Naive thymus-derived CD4-positive, alpha-beta T cell (primary cell): ENCODE results near the gene ZNF155. TPM values are rescaled to one million over a fixed set of nuclear protein-coding genes. Genes with fewer than 3 reads are reported as not detected.
A peak's percentile ranks its signal among the peaks of the same experiment; 100 is the strongest.
"Not testable (repeated sequence)": the region's sequence is repeated elsewhere in the genome, so short reads cannot be mapped to it uniquely, and the experiment has no call there.

Experiments
- ATAC-seq: fragments of 150-1000 bp; cut with Tn5 transposase; 2 replicates; pipeline ENCODE4 v1.10.0; 2021; ENCODE audit warnings: mild to moderate bottlenecking, moderate library complexity
- CTCF ChIA-PET: fragments of 350-600 bp; sonication (Branson Sonifier 250); formaldehyde crosslinking; loops from one replicate; lab custom pipeline; 2021; ENCODE audit warnings: antibody characterized with exemption; lab: Charles Lee
- POLR2A ChIA-PET: fragments of 350-600 bp; sonication (Branson Sonifier 250); formaldehyde crosslinking; loops from one replicate; lab custom pipeline; 2021; ENCODE audit warnings: antibody characterized with exemption, inconsistent platforms; lab: Charles Lee
- DNase-seq, 9 donors: peaks; one replicate each; pipeline versions ENCODE4 v3.0.0 to v3.0.0-alpha.2; 2020 to 2022; ENCODE audit warnings: mixed read lengths in 1 of 9
- H3K27ac ChIP-seq: one replicate; pipeline ENCODE4 v1.7.0; 2013; ENCODE audit warnings: mild to moderate bottlenecking, low read depth, low read length, moderate library complexity
- H3K27me3 ChIP-seq, 2 donors: one replicate each; pipeline ENCODE4 v1.7.0; 2013; ENCODE audit warnings: low read length in 2 of 2, mild to moderate bottlenecking in 2 of 2, moderate library complexity in 2 of 2; ENCODE audit not compliant: control insufficient read depth in 2 of 2, insufficient read depth in 2 of 2
- H3K36me3 ChIP-seq, 3 experiments: 1 replicate in 2 of 3; 2 replicates in 1 of 3; pipeline ENCODE4 v1.7.0; 2013; ENCODE audit warnings: low read length in 3 of 3, mild to moderate bottlenecking in 3 of 3, moderate library complexity in 1 of 3; ENCODE audit not compliant: insufficient read depth in 3 of 3, control insufficient read depth in 2 of 3
- H3K4me1 ChIP-seq, 2 donors: one replicate each; pipeline ENCODE4 v1.7.0; 2013; ENCODE audit warnings: low read length in 2 of 2, mild to moderate bottlenecking in 2 of 2, moderate library complexity in 1 of 2; ENCODE audit not compliant: control insufficient read depth in 2 of 2, insufficient read depth in 2 of 2
- H3K4me3 ChIP-seq: 2 replicates; pipeline ENCODE4 v1.7.0; 2013; ENCODE audit warnings: mild to moderate bottlenecking, low read length
- H3K9me3 ChIP-seq, 3 experiments: 1 replicate in 2 of 3; 2 replicates in 1 of 3; pipeline ENCODE4 v1.7.0; 2013; ENCODE audit warnings: low read length in 3 of 3; ENCODE audit not compliant: control insufficient read depth in 2 of 3
- H3K27ac Mint-ChIP-seq, 9 donors: one replicate each; pipeline ENCODE4 v1.8.0; 2020 to 2022; ENCODE audit warnings: mixed read lengths in 9 of 9, mild to moderate bottlenecking in 8 of 9, moderate library complexity in 5 of 9, inconsistent platforms in 2 of 9
- H3K27me3 Mint-ChIP-seq, 5 donors: one replicate each; pipeline ENCODE4 v1.8.0; 2021 to 2022; ENCODE audit warnings: mixed read lengths in 5 of 5, mild to moderate bottlenecking in 1 of 5
- H3K36me3 Mint-ChIP-seq, 5 donors: one replicate each; pipeline ENCODE4 v1.8.0; 2020 to 2022; ENCODE audit warnings: mixed read lengths in 5 of 5, mild to moderate bottlenecking in 3 of 5, inconsistent platforms in 1 of 5
- H3K4me1 Mint-ChIP-seq, 7 donors: one replicate each; pipeline ENCODE4 v1.8.0; 2020 to 2022; ENCODE audit warnings: mixed read lengths in 7 of 7, mild to moderate bottlenecking in 3 of 7, inconsistent platforms in 1 of 7
- H3K4me3 Mint-ChIP-seq, 10 donors: one replicate each; pipeline ENCODE4 v1.8.0; 2020 to 2022; ENCODE audit warnings: mild to moderate bottlenecking in 10 of 10, mixed read lengths in 10 of 10, moderate library complexity in 6 of 10, inconsistent platforms in 2 of 10
- H3K9me3 Mint-ChIP-seq, 11 donors: one replicate each; pipeline ENCODE4 v1.8.0; 2020 to 2022; ENCODE audit warnings: mixed read lengths in 11 of 11, mild to moderate bottlenecking in 4 of 11, inconsistent platforms in 1 of 11, moderate library complexity in 1 of 11
- intact Hi-C, 2 donors: fragments of 100-400 bp; cut with micrococcal nuclease; formaldehyde crosslinking; loops; one replicate each; pipeline ENCODE4 v1.15.1; 2023
- polyA plus RNA-seq, 2 donors: library from polyadenylated mRNA; unstranded; fragments of 300-500 nt; fragmentation: Illumina TruSeq; gene quantifications; one replicate each; pipeline ENCODE4 v1.2.3, GENCODE V29; 2021
- total RNA-seq, 6 experiments: library from RNA in 5 of 6; stranded (reverse) in 5 of 6; gene quantifications; 1 replicate in 5 of 6; 2 replicates in 1 of 6; pipeline ENCODE4 v1.2.3 and lab custom pipeline; 2021 to 2026

ZNF155 gene
- total and polyA plus RNA-seq, 7 experiments from 2014 or later: 0.99 to 13.3 (median 5.7) TPM

- peaks cover 0 to 4% (median 0%) of the 10 kb centered on the region in 7 donors for H3K4me1 Mint-ChIP-seq
- no peaks in the 10 kb centered on the region for H3K4me1 ChIP-seq
- peaks cover 0 to 43% (median 15%) of the 10 kb centered on the region in 5 donors for H3K27me3 Mint-ChIP-seq
- no peak for DNase-seq
- H3K4me3 Mint-ChIP-seq: no peak overlapping the region
- no peak for ATAC-seq
- H3K9me3 ChIP-seq: no peaks in the 10 kb centered on the region
- no peak overlapping the region for H3K4me3 ChIP-seq
- H3K9me3 Mint-ChIP-seq: peaks cover 0 to 57% (median 17%) of the 10 kb centered on the region in 11 donors
- intact Hi-C loops: no loop called here
- no peak overlapping the region for H3K27ac ChIP-seq
- POLR2A ChIA-PET: no interaction called here
- CTCF ChIA-PET: no interaction called here
- no peaks in the 10 kb centered on the region for H3K27me3 ChIP-seq
- H3K36me3 Mint-ChIP-seq: peaks cover 3 to 11% (median 3%) of the 10 kb centered on the region in 5 donors
- no peaks in the 10 kb centered on the region for H3K36me3 ChIP-seq
- H3K27ac Mint-ChIP-seq: no peak overlapping the region
Measured at GRCh38 chr19:43941209-43941608, 42.8 kb upstream of the ZNF155 start.

- H3K9me3 Mint-ChIP-seq: peaks cover 17 to 86% (median 42%) of the 10 kb centered on the region in 11 donors
Measured at GRCh38 chr19:43947412-43947811, 36.6 kb upstream of the ZNF155 start.

DNA sequence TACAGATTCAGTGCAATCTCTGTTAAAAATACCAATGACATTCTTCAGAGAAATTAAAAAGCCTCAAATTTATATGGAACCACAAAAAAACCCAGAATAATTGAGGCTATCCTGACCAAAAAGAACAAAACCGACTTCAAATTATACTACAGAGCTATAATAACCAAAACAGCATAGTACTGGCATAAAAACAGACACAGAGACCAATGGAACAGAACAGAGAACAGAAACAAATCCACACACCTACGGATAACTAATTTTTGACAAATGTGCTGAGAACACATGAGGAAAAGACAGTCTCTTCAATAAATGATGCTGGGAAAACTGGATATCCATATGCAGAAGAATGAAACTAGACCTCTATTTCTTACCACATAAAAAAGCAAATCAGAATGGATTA is 34.2 kb upstream of the ZNF155 start:
- H3K27ac Mint-ChIP-seq, H3K27me3 ChIP-seq, H3K36me3 ChIP-seq, H3K4me3 ChIP-seq, H3K27ac ChIP-seq, H3K9me3 ChIP-seq, DNase-seq, ATAC-seq, CTCF ChIA-PET, H3K4me1 ChIP-seq: not testable (repeated sequence)
- peak overlapping the region in 9 of 10 donors; percentile 5 to 72 (median 29) for H3K4me3 Mint-ChIP-seq
- peaks cover 6 to 17% (median 11%) of the 10 kb centered on the region in 7 donors for H3K4me1 Mint-ChIP-seq
- H3K9me3 Mint-ChIP-seq: peaks cover 18 to 73% (median 41%) of the 10 kb centered on the region in 11 donors
- POLR2A ChIA-PET: interaction anchor here (1.6 kb wide), 1 partner anchor 15 kb away, joined by 6 read pairs; the partner anchor contains the start of gene ZNF45
- peaks cover 13 to 33% (median 13%) of the 10 kb centered on the region in 5 donors for H3K36me3 Mint-ChIP-seq
- peaks cover 0 to 46% (median 25%) of the 10 kb centered on the region in 5 donors for H3K27me3 Mint-ChIP-seq
- intact Hi-C loops: loop anchor here in 1 of 2 donors (2.0 kb wide), 1 partner anchor 33 kb away; no protein-coding TSS in a partner anchor

More at GRCh38 chr19:43947412-43947811, 36.6 kb upstream of the ZNF155 start:
- H3K4me3 ChIP-seq, DNase-seq, CTCF ChIA-PET, H3K27ac Mint-ChIP-seq, H3K36me3 ChIP-seq, H3K27ac ChIP-seq, H3K4me1 ChIP-seq, H3K9me3 ChIP-seq, intact Hi-C loops, H3K27me3 ChIP-seq, POLR2A ChIA-PET, H3K4me3 Mint-ChIP-seq, ATAC-seq: not testable (repeated sequence)
- H3K27me3 Mint-ChIP-seq: peaks cover 0 to 59% (median 27%) of the 10 kb centered on the region in 5 donors
- peaks cover 12 to 35% (median 13%) of the 10 kb centered on the region in 5 donors for H3K36me3 Mint-ChIP-seq
- H3K4me1 Mint-ChIP-seq: peaks cover 6 to 16% (median 11%) of the 10 kb centered on the region in 7 donors

- ATAC-seq (peak; percentile 88), DNase-seq (peak in 8 of 9 donors; percentile 8 to 64 (median 28))
- POLR2A ChIA-PET: interaction anchor here (0.8 kb wide), 1 partner anchor 16 kb away, joined by 6 read pairs; the partner anchor contains the start of gene ZNF45
- intact Hi-C loops: loop anchor here (1.0 to 2.0 kb wide), 4 partner anchors 16 to 51 kb away; partner anchors contain the start of genes ZNF45 (in 2 of the 2), ZNF155 (in 1 of the 2) and ZNF230 (in 1 of the 2)
- H3K4me3 Mint-ChIP-seq: peak within 1 kb of the TSS; percentile 91 to 98 (median 96)
- no peaks in the 10 kb centered on the region for H3K27me3 ChIP-seq
- H3K9me3 Mint-ChIP-seq: peaks cover 18 to 73% (median 39%) of the 10 kb centered on the region in 11 donors
- no peaks in the 10 kb centered on the region for H3K36me3 ChIP-seq
- H3K4me3 ChIP-seq: peak within 1 kb of the TSS; percentile 91
- peaks cover 6 to 17% (median 11%) of the 10 kb centered on the region in 7 donors for H3K4me1 Mint-ChIP-seq
- peaks cover 13 to 32% (median 15%) of the 10 kb centered on the region in 5 donors for H3K36me3 Mint-ChIP-seq
- CTCF ChIA-PET: interaction anchor here (0.6 kb wide), 1 partner anchor 16 kb away, joined by 3 read pairs; no protein-coding TSS in a partner anchor
- H3K27ac Mint-ChIP-seq: peak within 1 kb of the TSS in 8 of 9 donors; percentile 44 to 92 (median 80)
- H3K9me3 ChIP-seq: peaks cover 0 to 8% (median 0%) of the 10 kb centered on the region in 3 experiments
- peaks cover 0 to 5% of the 10 kb centered on the region in 2 donors for H3K4me1 ChIP-seq
- H3K27me3 Mint-ChIP-seq: peaks cover 0 to 40% (median 21%) of the 10 kb centered on the region in 5 donors
- peak within 1 kb of the TSS; percentile 28 for H3K27ac ChIP-seq
Measured at GRCh38 chr19:43950834-43951645, 32.9 kb upstream of the ZNF155 start, which contains the start of gene ZNF221. TSS of gene ZNF221 (plus strand) at chr19:43951228. CDS start at chr19:43962727, 11,499 bp downstream.

DNA sequence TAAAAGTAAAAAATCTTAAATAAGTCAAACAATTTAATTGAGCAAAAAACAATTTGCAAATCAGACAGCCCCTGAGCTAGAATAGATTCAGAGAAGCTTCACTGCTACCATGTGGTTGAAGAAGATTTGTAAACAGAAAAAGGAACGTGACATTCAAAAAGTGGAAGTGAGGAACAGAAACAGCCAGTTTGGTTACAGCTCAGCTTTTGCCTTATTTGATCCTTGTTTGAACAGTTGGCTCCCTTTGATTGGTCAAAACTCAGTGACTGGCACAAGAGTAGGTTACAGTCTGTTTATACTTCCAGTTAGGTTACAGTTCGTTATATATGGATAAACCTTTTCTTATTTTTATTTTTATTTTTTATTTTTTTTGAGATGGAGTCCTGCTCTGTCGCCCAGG is 27.2 kb upstream of the ZNF155 start:
- Histone ChIP-seq H3K36me3 (no peaks in the 10 kb centered on the region), H3K27ac (no peak overlapping the region), H3K9me3 (peaks cover 0 to 11% (median 0%) of the 10 kb centered on the region in 3 experiments), H3K27me3 (no peaks in the 10 kb centered on the region), H3K4me3 (no peak overlapping the region), H3K4me1 (no peaks in the 10 kb centered on the region)
- ChIA-PET POLR2A (no interaction called here), CTCF (interaction anchor here (0.6 kb wide), 1 partner anchor 24 kb away, joined by 3 read pairs; no protein-coding TSS in a partner anchor)
- Mint-ChIP-seq H3K4me3 (no peak overlapping the region), H3K27me3 (peaks cover 0 to 18% (median 5%) of the 10 kb centered on the region in 5 donors), H3K27ac (no peak overlapping the region), H3K4me1 (peaks cover 0 to 5% (median 0%) of the 10 kb centered on the region in 7 donors), H3K36me3 (peaks cover 3 to 31% (median 8%) of the 10 kb centered on the region in 5 donors), H3K9me3 (peaks cover 10 to 70% (median 28%) of the 10 kb centered on the region in 11 donors)
- intact Hi-C loops: no loop called here
- DNase-seq: no peak
- no peak for ATAC-seq

GRCh38 chr19:43957891-43958290 is 26.1 kb upstream of the ZNF155 start:
- intact Hi-C loops: no loop called here
- H3K4me1 Mint-ChIP-seq: no peaks in the 10 kb centered on the region
- H3K9me3 Mint-ChIP-seq: peaks cover 6 to 74% (median 35%) of the 10 kb centered on the region in 11 donors
- H3K27me3 Mint-ChIP-seq: peaks cover 0 to 18% (median 5%) of the 10 kb centered on the region in 5 donors
- no peak overlapping the region for H3K27ac Mint-ChIP-seq
- Histone ChIP-seq H3K4me1 (no peaks in the 10 kb centered on the region), H3K9me3 (peaks cover 0 to 18% (median 0%) of the 10 kb centered on the region in 3 experiments), H3K27ac (no peak overlapping the region), H3K27me3 (no peaks in the 10 kb centered on the region), H3K36me3 (no peaks in the 10 kb centered on the region), H3K4me3 (no peak overlapping the region)
- ATAC-seq (no peak), DNase-seq (no peak)
- H3K4me3 Mint-ChIP-seq: no peak overlapping the region
- POLR2A ChIA-PET: no interaction called here
- CTCF ChIA-PET: no interaction called here
- peaks cover 0 to 33% (median 8%) of the 10 kb centered on the region in 5 donors for H3K36me3 Mint-ChIP-seq
